Endometrium (tissue), 2 donors: ENCODE measurements around the gene ADGRB2.

Source experiments
- FAIRE-seq: peaks from 2 replicates; lab custom pipeline; 2012; peaks lifted over from hg19 to GRCh38; lab: Jason Lieb, UNC
- donor health status: control.
- donor health status: control.

Gene ADGRB2

GRCh38 chr1:31793586-31794285 is 29.6 kb upstream of the ADGRB2 start:
- no peak for FAIRE-seq

DNA sequence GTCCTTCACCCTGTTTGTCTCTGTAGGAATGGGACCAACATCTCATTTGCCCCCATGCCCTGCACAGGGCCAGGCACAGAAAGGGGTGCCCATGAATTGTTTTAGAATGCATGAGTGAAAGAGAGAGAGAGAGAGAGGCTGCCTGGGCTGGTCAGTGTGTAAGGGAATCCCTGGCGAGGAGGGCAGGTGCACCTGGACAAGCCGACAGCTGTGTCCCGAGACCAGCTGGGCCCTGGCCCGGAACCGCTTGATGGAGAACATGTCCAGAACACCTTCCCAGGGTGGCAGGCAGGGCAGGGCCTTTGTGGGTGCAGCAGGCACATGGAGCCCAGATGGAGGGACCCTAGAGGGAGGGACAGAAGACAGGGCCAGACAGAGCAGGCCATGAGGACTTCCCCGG is 28.9 kb upstream of the ADGRB2 start:
- no peak for FAIRE-seq

DNA sequence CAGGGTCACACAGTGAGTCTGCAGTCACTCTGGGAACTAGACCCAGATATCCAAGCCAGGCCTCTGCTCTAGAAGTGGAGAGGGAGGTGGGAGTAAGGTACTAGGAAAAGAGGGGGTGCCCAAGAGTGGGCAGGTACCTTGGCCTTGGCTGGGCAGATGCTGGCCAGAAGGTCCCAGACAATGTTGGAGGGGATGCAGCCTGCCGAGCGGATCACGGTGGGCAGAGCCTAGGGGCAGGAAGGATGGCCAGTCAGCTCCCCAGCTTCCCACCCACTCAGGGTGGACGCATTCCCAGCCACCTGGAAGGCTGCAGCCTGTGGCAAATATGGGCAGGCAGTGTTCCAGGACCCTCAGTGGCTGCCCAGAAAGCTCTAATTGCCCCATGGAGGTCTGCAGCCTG is 28.4 kb upstream of the ADGRB2 start:
- no peak for FAIRE-seq

GRCh38 chr1:31792116-31792515 is 28.0 kb upstream of the ADGRB2 start:
- FAIRE-seq: no peak

DNA sequence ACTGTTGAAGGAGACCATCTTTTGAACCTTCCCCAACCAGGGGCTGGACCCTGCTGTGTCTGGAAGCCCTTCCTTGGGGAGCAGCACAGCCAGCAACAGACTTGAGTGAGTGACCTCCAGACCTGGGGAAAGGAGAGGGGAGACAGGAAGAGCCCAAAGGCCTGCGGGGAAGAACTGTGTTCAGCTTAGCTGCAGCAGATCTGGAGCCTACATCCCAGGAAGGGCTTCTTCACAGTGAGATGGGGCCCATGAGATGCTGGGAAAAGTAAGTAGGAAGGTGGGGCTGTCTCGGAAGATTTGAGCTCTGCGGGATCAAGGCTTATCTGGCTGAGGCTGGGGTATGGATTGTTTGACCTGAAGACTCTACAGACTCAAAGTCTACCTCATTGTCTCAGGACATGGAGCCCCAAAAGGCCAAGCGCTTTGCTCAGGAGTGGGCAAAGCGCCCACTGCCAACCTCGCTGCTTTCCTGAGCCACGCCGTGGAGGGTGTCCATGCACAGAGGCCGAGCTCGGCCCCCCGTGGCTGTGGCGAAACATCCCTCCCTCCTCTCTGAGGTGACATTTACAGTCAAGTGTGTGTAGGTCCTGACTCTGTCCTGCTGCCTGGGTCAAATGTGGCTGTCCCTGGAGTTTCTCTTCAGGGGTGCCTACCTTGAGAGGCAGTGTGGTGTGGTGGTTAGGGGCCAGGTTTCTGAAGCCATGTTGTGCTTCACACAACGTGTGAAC is 27.2 kb upstream of the ADGRB2 start:
- FAIRE-seq: no peak

DNA sequence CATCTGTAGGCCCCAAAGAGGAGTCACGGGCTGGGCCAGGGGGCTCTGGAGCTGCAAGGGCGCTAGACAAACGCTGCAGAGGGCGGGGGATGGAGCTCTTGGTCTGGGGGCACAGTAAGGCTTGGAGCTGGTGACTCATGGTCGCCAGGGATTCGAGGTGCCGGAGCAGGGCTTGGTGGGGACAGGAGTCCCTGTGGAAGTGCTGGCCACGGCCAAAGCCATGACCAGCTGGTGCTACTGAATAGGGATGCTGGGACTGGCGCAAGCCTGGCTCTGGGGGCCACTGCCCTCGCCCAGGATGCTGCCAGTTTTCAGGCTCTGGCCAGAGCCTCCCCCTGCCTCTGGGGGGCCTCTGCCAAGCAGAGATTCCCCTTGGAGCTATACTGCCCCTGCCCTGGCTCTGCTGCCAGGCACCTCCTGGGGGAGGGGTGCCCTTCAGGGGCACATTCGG is 26.5 kb upstream of the ADGRB2 start:
- no peak for FAIRE-seq

GRCh38 chr1:31790140-31790539 is 26.0 kb upstream of the ADGRB2 start:
- no peak for FAIRE-seq

GRCh38 chr1:31789259-31790065 is 25.3 kb upstream of the ADGRB2 start:
- FAIRE-seq: no peak

GRCh38 chr1:31788825-31789256 is 24.7 kb upstream of the ADGRB2 start:
- FAIRE-seq: no peak

DNA sequence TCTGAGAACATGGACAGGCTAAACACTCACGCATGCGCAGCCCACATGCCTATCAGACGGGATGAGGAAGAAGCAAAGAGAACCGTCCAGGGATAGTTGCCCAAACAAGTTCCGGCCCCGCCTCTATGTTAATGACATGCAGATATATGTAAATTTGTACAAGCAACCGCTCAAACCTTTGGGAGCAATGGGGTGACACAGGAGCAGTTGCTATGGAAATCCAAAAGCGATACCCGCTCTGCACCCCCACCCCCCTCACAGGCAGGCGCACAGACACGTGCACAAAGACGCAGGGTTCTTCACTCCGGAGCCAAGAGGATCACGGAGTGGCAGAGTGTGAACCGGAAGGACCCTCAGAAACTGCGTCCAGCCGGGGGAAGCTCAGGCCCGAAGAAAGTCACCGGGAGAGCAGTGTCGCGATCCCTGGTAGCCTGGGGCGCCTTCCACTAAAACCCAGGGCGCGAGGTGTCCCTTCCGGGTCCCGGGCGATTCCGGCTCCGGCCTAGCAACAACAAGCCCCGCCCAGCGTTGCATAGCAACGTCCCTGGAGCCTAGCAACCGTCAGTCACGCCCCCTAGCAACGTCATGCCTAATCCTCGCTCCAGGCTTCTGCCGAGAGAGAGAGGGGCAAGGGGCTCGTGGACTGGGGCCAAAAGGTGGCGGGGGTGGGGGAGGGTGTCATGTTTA is 24.1 kb upstream of the ADGRB2 start:
- no peak for FAIRE-seq

- no peak for FAIRE-seq
These were observed 23.6 kb upstream of the ADGRB2 start for GRCh38 chr1:31787786-31788137.

GRCh38 chr1:31787261-31787660 is 23.1 kb upstream of the ADGRB2 start:
- FAIRE-seq: no peak

DNA sequence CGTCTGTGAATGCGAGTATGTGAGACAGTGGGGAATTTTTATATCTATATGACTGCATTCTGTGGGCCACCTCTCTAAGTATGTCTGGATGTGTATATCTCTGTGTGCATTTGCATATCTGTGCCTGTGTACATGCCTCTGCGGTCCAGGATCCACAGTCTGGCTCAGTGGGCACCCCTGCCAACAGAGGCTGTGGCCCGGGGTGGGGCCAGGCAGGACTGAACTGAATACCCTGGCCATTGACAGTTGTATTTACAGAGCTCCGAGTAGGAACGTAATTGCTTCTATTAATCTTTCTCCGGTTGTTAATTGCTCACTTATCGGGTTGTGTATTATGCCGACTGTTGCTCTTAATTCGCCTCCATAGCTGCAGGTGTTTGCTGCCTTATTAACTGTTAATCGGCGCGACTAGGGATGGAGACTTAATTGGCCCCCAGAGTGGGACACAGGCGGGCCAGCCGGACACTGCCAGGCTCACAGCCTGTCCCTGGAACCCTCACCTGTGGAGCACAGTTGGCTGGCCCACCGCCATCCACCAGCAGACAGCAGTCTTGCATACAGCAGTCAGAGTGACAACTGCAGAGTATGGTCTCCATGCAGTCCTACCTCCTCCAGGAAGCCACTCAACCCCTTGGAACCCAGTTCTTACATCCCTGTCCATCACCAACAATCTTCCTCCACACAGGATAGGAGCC is 22.4 kb upstream of the ADGRB2 start:
- no peak for FAIRE-seq

DNA sequence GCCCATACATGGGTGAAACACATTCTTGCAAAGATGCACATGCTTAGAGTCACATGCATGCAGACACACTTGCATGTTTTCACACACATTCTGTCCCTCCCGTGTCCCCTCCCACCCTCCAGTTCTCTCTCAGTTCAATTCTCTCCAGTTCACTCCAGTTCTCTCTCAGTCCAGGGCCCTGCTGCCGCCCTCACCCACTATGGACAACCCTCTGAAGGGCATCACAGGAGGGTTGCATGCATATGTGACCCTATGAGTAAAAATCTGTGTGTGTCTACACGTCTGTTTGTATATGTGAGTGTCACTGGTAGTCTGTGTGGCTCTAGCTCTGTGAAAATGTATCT is 21.8 kb upstream of the ADGRB2 start:
- no peak for FAIRE-seq

- no peak for FAIRE-seq
These were observed 21.1 kb upstream of the ADGRB2 start for GRCh38 chr1:31785020-31785946.

DNA sequence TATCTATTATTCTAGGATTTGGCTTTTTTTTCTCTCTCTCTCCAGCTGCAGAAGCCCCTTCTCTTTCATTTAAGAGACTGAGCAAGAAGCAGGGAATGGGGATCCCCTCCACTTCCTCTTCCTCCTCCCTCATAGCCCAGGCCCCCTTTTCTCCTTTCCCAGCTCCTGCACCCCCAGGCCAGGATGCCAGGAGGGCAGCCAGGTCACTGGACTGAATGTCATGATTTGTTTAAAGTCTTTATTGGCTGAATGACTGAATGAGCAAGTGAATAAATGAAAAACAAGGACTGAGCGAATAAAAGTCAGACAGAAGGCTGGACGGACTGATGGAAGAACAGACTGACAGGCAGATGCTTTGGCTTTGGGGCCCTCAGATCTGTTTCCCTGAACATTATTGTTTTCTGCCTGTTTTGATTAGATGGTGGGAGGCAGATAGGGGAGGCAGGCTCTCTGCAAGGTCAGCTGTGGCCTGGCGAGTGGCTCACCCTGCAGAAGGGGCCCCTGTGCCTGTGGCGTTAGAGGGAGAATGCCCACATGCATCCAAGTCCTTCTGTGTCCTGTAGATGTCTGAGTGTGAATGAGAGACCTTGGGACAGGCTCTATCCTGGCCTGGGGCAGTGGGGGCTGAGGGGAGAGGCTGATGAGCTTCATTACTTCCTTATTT is 20.3 kb upstream of the ADGRB2 start:
- no peak for FAIRE-seq

- FAIRE-seq: no peak
These were observed 19.7 kb upstream of the ADGRB2 start for GRCh38 chr1:31783846-31784245.

GRCh38 chr1:31782421-31783410 is 18.6 kb upstream of the ADGRB2 start:
- no peak for FAIRE-seq
